Hepatocyte (in vitro differentiated cells): ENCODE data around the gene KRT84.

Experiments used
- CTCF ChIP-seq: fragments of 200-600 bp; sonication (generic); IDR thresholded peaks from 2 replicates; pipeline ENCODE4 v1.5.1; 2016; ENCODE audit warnings: antibody characterized with exemption, mild to moderate bottlenecking; ENCODE audit not compliant: poor library complexity
- EZH2phosphoT487 ChIP-seq: fragments of 200-600 bp; sonication (generic); IDR thresholded peaks from one replicate; pipeline ENCODE4 v1.6.1; 2018; ENCODE audit warnings: antibody characterized with exemption, mild to moderate bottlenecking, low read depth, moderate library complexity; ENCODE audit not compliant: unreplicated experiment, severe bottlenecking

GRCh38 chr12:52427083-52427482 lies 41.6 kb upstream of the KRT84 start:
- TF ChIP-seq CTCF (no peak), EZH2phosphoT487 (no peak)
